Measurements from ENCODE around the gene PLD2. TPM values are rescaled to one million over a fixed set of nuclear protein-coding genes. Genes with fewer than 3 reads are reported as not detected.

PLD2 gene
- total and polyA plus RNA-seq, 10 of the 15 experiments (the other 5 are each of a cell fraction or from before 2014, with no cell fraction given), result 0.71 to 16.5 (median 7.0) TPM

DNA sequence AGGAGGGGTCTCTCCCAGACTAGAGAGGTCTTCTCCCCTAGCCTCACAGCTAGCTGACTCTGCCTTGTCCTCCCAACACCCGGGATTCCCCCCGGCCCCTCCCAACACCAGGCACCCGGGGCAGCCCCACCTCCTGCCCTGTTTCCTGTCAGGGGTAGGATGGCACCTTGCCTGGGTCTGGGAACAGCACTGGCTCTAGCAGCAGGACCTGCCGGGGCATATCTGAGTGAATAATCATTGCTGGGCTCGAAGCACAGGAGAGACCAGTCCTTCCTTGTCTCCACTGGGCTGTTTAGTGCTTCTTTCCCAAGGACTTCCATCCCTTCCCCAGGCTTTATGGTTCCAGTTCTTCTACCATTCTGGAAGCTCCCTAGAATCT is 51.9 kb downstream of the PLD2 start (continued):
- TF ChIP-seq BMI1 (IDR thresholded peaks at IDR 0.05; ENCODE audit: borderline replicate concordance) (no peak), ZNF592 (IDR thresholded peaks at IDR 0.05) (no peak)

DNA sequence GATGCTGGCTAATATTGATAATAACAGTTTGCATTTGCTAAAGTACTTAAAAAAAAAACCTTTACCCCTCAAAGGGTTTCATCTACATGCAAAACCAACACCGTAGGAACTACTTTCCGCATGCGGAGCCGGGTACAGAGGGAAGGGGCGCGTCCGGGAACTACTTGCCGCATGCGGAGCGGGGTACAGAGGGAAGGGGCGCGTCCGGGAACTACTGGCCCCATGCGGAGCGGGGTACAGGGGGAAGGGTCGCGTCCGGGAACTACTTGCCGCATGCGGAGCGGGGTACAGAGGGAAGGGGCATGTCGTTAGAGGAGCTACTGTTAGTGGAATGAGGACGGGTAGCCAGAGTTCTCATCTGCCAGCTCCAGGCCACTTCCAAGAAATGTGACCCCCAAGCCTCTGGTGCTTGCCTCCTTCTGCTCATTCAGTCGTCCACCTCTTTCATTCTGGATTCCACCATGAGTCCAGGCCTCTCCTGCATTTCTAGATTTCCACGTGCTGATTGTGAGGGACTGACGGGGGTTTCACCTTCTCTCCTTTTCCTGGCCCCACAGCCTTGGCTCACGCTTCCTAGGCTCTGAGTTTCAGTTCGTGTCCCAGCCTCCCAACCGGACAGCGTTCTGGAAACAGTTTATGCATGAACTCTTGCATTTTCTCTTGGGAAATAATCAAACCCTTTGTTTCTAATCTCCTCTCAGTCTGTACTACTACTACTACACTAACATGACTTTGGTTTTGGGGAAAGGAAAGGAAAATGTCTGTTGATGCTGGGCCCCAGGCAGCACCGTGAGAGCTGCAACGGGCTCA is 53.1 kb downstream of the PLD2 start:
- CTCF ChIA-PET, result interaction anchor here (0.6 to 1.6 kb wide), 2 partner anchors 10 to 150 kb away, joined by 3 to 4 read pairs; partner anchors contain the start of gene ARRB2
- no peaks in the 10 kb centered on the region for H3K27me3 ChIP-seq (replicated peaks in 1 of 2; ENCODE audit: control insufficient read depth in 2 of 2, insufficient read depth in 2 of 2, low read length in 1 of 2)
- FAIRE-seq (peak; percentile 52), ATAC-seq (no peak), DNase-seq (ENCODE audit: low read depth, low spot score) (no peak)
- H3K9me3 ChIP-seq (replicated peaks; ENCODE audit: control insufficient read depth, insufficient read depth, low read length), result no peaks in the 10 kb centered on the region
- SMC1A ChIA-PET (ENCODE audit: uncharacterized antibody, unreplicated experiment), result no interaction called here
- no peak overlapping the region for H3K27ac ChIP-seq (ENCODE audit: control insufficient read depth, insufficient read depth)
- no peak overlapping the region for H3K9ac ChIP-seq (ENCODE audit: control insufficient read depth, insufficient read depth, low read length)
- no peak overlapping the region for H3K4me3 ChIP-seq
- WGBS (ENCODE audit: insufficient coverage, insufficient replicate concordance, low lambda C conversion rate, missing lambda C conversion rate), result 94% methylated on average over 32 of the region's 32 CpGs
- BruUV-seq (replicated peaks), result no TSS peak
- no peaks in the 10 kb centered on the region for H3K79me2 ChIP-seq (ENCODE audit: control insufficient read depth, insufficient read depth, low read length)
- no peak overlapping the region for H2AFZ ChIP-seq (ENCODE audit: control insufficient read depth, low read depth, low read length)
- no peaks in the 10 kb centered on the region for H4K20me1 ChIP-seq (ENCODE audit: control insufficient read depth, insufficient read depth)
- in situ Hi-C loops (cut with MboI), result no loop called here
- POLR2A ChIA-PET, result interaction anchor here (0.7 to 1.1 kb wide), 2 partner anchors 23 to 181 kb away, joined by 3 to 4 read pairs; no protein-coding TSS in a partner anchor
- H3K4me1 ChIP-seq (ENCODE audit: control insufficient read depth, insufficient read depth, low read length), result no peaks in the 10 kb centered on the region
- intact Hi-C loops (cut with micrococcal nuclease; ENCODE audit: unreplicated experiment), result no loop called here
- RAD21 ChIA-PET (ENCODE audit: unreplicated experiment), result no interaction called here
- H3K4me2 ChIP-seq (ENCODE audit: control insufficient read depth, insufficient read depth), result no peak overlapping the region
- H3K36me3 ChIP-seq (ENCODE audit: control insufficient read depth in 2 of 2, insufficient read depth in 2 of 2, low read length in 1 of 2), result peaks cover 1 to 3% of the 10 kb centered on the region in 2 experiments; a peak in 3 of 4 replicates
- TF ChIP-seq E2F4 (IDR thresholded peaks at IDR 0.05; ENCODE audit: low read depth, low read length) (no peak), CEBPB (IDR thresholded peaks at IDR 0.05; ENCODE audit: borderline replicate concordance in 1 of 2, low read depth in 2 of 2, low read length in 2 of 2) (no peak), ETV6 (conservative IDR thresholded peaks at IDR 0.05 in 1 of 2, IDR thresholded peaks at IDR 0.05 in 1 of 2; ENCODE audit: borderline replicate concordance in 1 of 2, low read depth in 1 of 2) (no peak), SPI1 (IDR thresholded peaks at IDR 0.05; ENCODE audit: borderline replicate concordance, insufficient read depth, low read depth, low read length) (no peak), ZBTB40 (IDR thresholded peaks at IDR 0.05; ENCODE audit: borderline replicate concordance) (no peak)
- TF ChIP-seq, protein P1, sequence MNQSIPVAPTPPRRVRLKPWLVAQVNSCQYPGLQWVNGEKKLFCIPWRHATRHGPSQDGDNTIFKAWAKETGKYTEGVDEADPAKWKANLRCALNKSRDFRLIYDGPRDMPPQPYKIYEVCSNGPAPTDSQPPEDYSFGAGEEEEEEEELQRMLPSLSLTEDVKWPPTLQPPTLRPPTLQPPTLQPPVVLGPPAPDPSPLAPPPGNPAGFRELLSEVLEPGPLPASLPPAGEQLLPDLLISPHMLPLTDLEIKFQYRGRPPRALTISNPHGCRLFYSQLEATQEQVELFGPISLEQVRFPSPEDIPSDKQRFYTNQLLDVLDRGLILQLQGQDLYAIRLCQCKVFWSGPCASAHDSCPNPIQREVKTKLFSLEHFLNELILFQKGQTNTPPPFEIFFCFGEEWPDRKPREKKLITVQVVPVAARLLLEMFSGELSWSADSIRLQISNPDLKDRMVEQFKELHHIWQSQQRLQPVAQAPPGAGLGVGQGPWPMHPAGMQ (IDR thresholded peaks at IDR 0.05; ENCODE audit: borderline replicate concordance), result no peak
